Superior temporal gyrus (tissue), 1 donor: ENCODE data around the gene TLCD3B.
"Not testable (repeated sequence)": the region's sequence is repeated elsewhere in the genome, so short reads cannot be mapped to it uniquely, and the experiment has no call there.

Source experiments
- DNase-seq: peaks from one replicate; pipeline ENCODE4 v3.0.0-alpha.2; 2016; ENCODE audit errors: extremely low spot score

Gene TLCD3B

GRCh38 chr16:30060836-30061554, 29.9 kb upstream of the TLCD3B start:
- no peak for DNase-seq

GRCh38 chr16:30060346-30060745, 29.3 kb upstream of the TLCD3B start:
- DNase-seq: no peak

GRCh38 chr16:30054959-30055553, 24.0 kb upstream of the TLCD3B start:
- DNase-seq: no peak

GRCh38 chr16:30054451-30054850, 23.4 kb upstream of the TLCD3B start:
- no peak for DNase-seq

- DNase-seq: no peak
These were observed 22.4 kb upstream of the TLCD3B start for GRCh38 chr16:30053376-30054015.

- peak; percentile 83 for DNase-seq
These were observed 21.8 kb upstream of the TLCD3B start for GRCh38 chr16:30052671-30053372.

- peak; percentile 40 for DNase-seq
These were observed 20.4 kb upstream of the TLCD3B start for GRCh38 chr16:30051518-30051917.

GRCh38 chr16:30049871-30050270, 18.8 kb upstream of the TLCD3B start:
- peak; percentile 58 for DNase-seq

GRCh38 chr16:30046588-30046987, 15.5 kb upstream of the TLCD3B start:
- DNase-seq: no peak

- no peak for DNase-seq
These were observed 15.1 kb upstream of the TLCD3B start for GRCh38 chr16:30046178-30046577.

- peak; percentile 58 for DNase-seq
These were observed 10.8 kb upstream of the TLCD3B start for GRCh38 chr16:30041841-30042240.

GRCh38 chr16:30040690-30041089, 9.6 kb upstream of the TLCD3B start:
- DNase-seq: not testable (repeated sequence)

GRCh38 chr16:30040221-30040620, 9.2 kb upstream of the TLCD3B start:
- DNase-seq: no peak

- DNase-seq: no peak
These were observed 2.2 kb upstream of the TLCD3B start for GRCh38 chr16:30033270-30033669.

- peak; percentile 82 for DNase-seq
These were observed 1.2 kb upstream of the TLCD3B start for GRCh38 chr16:30032083-30032819.

GRCh38 chr16:30031477-30031918, 427 bp upstream of the TLCD3B start:
- DNase-seq: no peak

GRCh38 chr16:30030011-30030685, 923 bp downstream of the TLCD3B start:
- DNase-seq: no peak

- no peak for DNase-seq
These were observed 2.5 kb downstream of the TLCD3B start for GRCh38 chr16:30028438-30029076.

- DNase-seq: no peak
These were observed 3.3 kb downstream of the TLCD3B start for GRCh38 chr16:30027588-30028437.

- DNase-seq: no peak
These were observed 4.6 kb downstream of the TLCD3B start for GRCh38 chr16:30026449-30026848.
